Endodermal cell (in vitro differentiated cells): ENCODE results near the gene ZCCHC24. TPM values are rescaled to one million over a fixed set of nuclear protein-coding genes. Genes with fewer than 3 reads are reported as not detected.

Experiments
- DNase-seq: peaks from one replicate; pipeline ENCODE4 v3.0.0-alpha.2; 2017
- H3K27ac ChIP-seq: 2 replicates; pipeline ENCODE4 v1.5.1; 2013; ENCODE audit warnings: mild to moderate bottlenecking, low read depth, low read length, moderate library complexity
- H3K27me3 ChIP-seq: 2 replicates; pipeline ENCODE4 v1.6.1; 2013; ENCODE audit warnings: mild to moderate bottlenecking, low read length, moderate library complexity; ENCODE audit not compliant: insufficient read depth, control insufficient read depth, poor library complexity, severe bottlenecking
- H3K36me3 ChIP-seq: 2 replicates; pipeline ENCODE4 v1.7.0; 2013; ENCODE audit warnings: mild to moderate bottlenecking, low read length, moderate library complexity; ENCODE audit not compliant: control insufficient read depth, insufficient read depth
- H3K4me1 ChIP-seq: one replicate; pipeline ENCODE4 v1.7.0; 2013; ENCODE audit warnings: low read length; ENCODE audit not compliant: control insufficient read depth, insufficient read depth
- H3K4me3 ChIP-seq: 2 replicates; pipeline ENCODE4 v1.5.1; 2013; ENCODE audit warnings: mild to moderate bottlenecking, low read length, moderate library complexity
- H3K9ac ChIP-seq: 2 replicates; pipeline ENCODE4 v1.6.1; 2013; ENCODE audit warnings: mild to moderate bottlenecking, low read length, moderate library complexity; ENCODE audit not compliant: poor library complexity, severe bottlenecking; ENCODE audit errors: extremely low read depth
- H3K9me3 ChIP-seq: 2 replicates; pipeline ENCODE4 v1.6.1; 2013; ENCODE audit warnings: mild to moderate bottlenecking, low read length, moderate library complexity; ENCODE audit not compliant: control insufficient read depth
- H3K27ac Mint-ChIP-seq: 2 replicates; pipeline ENCODE4 v1.8.0; 2020; ENCODE audit warnings: mixed read lengths
- H3K27me3 Mint-ChIP-seq: 2 replicates; pipeline ENCODE4 v1.8.0; 2021; ENCODE audit warnings: mild to moderate bottlenecking, mixed read lengths; ENCODE audit not compliant: insufficient read depth
- H3K36me3 Mint-ChIP-seq: 2 replicates; pipeline ENCODE4 v1.8.0; 2020; ENCODE audit warnings: low read depth, mixed read lengths
- H3K4me1 Mint-ChIP-seq: 2 replicates; pipeline ENCODE4 v1.8.0; 2020; ENCODE audit warnings: mixed read lengths
- H3K4me3 Mint-ChIP-seq: 2 replicates; pipeline ENCODE4 v1.8.0; 2020; ENCODE audit warnings: mild to moderate bottlenecking, moderate library complexity, mixed read lengths
- H3K9me3 Mint-ChIP-seq: 2 replicates; pipeline ENCODE4 v1.8.0; 2020; ENCODE audit warnings: mild to moderate bottlenecking, mixed read lengths
- WGBS, 2 experiments: methylation state at CpG; one replicate each; pipeline versions ENCODE4 v1.1.5 to v1.1.7; 2013; ENCODE audit warnings: missing lambda C conversion rate in 2 of 2, mixed read lengths in 1 of 2; ENCODE audit not compliant: insufficient coverage in 1 of 2, insufficient read length in 1 of 2; 5-methylcytosine and 5-hydroxymethylcytosine counted together
- total RNA-seq, 2 donors: library from RNA; stranded (reverse); fragmentation: NEBNext Ultra II Directional in 1 of 2; extraction: Animal tissue kit (Norgen Biotek cat#: 25700) in 1 of 2; gene quantifications; 2 replicates in 1 of 2; 3 replicates in 1 of 2; pipeline ENCODE4 v1.2.1, GENCODE V29; 2021
- TF ChIP-seq, protein P1 (sequence below): fragments of 200-600 bp; sonication (generic); conservative IDR thresholded peaks from 2 replicates; pipeline ENCODE4 v1.5.0; 2021; ENCODE audit warnings: antibody characterized with exemption, mild to moderate bottlenecking

The ZCCHC24 gene
- total RNA-seq, 2 donors from 2014 or later: 7.6 to 10.7 TPM

DNA sequence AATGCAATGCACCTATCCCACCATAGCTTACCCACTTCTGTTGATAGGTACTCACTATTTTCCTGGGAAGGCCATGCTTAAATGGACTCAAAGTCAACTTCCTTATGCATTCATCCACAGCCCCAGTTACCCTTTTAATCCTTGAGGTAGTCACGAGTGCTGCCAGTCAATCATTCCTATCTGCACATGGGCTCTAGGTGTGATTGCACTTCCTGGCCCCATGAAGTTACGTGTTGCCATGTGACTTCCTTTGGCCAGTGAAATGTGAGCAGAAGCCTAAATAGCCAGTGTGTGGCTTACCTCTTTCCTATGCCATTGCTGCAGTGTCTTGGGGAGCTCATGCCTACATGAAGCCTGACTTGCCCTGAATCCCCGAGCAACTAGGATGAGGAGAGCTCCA, 43.4 kb upstream of the ZCCHC24 start:
- WGBS, 2 experiments: 96 to 100% methylated on average over 3 of the region's 3 CpGs
- no peak overlapping the region for H3K9ac ChIP-seq
- no peaks in the 10 kb centered on the region for H3K9me3 ChIP-seq
- H3K27me3 ChIP-seq: no peaks in the 10 kb centered on the region
- DNase-seq: peak; percentile 40
- Mint-ChIP-seq H3K4me1 (peaks cover 1% of the 10 kb centered on the region), H3K36me3 (no peaks in the 10 kb centered on the region), H3K4me3 (no peak overlapping the region), H3K9me3 (no peaks in the 10 kb centered on the region), H3K27ac (no peak overlapping the region), H3K27me3 (peaks cover under 1% of the 10 kb centered on the region)
- no peaks in the 10 kb centered on the region for H3K4me1 ChIP-seq
- no peak overlapping the region for H3K27ac ChIP-seq
- TF ChIP-seq, protein P1, sequence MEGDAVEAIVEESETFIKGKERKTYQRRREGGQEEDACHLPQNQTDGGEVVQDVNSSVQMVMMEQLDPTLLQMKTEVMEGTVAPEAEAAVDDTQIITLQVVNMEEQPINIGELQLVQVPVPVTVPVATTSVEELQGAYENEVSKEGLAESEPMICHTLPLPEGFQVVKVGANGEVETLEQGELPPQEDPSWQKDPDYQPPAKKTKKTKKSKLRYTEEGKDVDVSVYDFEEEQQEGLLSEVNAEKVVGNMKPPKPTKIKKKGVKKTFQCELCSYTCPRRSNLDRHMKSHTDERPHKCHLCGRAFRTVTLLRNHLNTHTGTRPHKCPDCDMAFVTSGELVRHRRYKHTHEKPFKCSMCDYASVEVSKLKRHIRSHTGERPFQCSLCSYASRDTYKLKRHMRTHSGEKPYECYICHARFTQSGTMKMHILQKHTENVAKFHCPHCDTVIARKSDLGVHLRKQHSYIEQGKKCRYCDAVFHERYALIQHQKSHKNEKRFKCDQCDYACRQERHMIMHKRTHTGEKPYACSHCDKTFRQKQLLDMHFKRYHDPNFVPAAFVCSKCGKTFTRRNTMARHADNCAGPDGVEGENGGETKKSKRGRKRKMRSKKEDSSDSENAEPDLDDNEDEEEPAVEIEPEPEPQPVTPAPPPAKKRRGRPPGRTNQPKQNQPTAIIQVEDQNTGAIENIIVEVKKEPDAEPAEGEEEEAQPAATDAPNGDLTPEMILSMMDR: no peak
- no peak overlapping the region for H3K4me3 ChIP-seq
- H3K36me3 ChIP-seq: no peaks in the 10 kb centered on the region

DNA sequence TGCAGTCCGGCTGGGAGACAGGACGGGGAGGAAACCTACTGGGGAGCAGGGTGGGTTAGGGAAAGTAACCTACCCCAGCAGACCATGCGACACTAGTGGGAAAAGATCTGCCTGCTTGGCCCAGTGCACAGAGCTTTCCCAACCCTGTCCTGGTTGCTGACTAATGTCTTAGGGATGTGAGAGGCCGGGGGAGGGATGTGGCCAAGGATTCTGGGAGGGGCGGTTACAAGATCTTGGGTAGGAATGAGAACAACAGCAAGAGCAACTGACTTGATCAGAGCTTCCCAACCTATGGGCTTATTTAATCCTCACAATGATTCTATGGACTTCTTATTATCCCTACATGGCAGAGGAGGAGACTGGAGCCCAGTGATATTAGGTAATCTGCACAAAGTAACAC, 42.9 kb upstream of the ZCCHC24 start:
- no peak overlapping the region for H3K9ac ChIP-seq
- H3K4me3 ChIP-seq: no peak overlapping the region
- no peak overlapping the region for H3K27ac ChIP-seq
- no peaks in the 10 kb centered on the region for H3K9me3 Mint-ChIP-seq
- no peaks in the 10 kb centered on the region for H3K36me3 Mint-ChIP-seq
- H3K4me3 Mint-ChIP-seq: no peak overlapping the region
- DNase-seq: peak; percentile 76
- H3K9me3 ChIP-seq: no peaks in the 10 kb centered on the region
- H3K36me3 ChIP-seq: no peaks in the 10 kb centered on the region
- no peaks in the 10 kb centered on the region for H3K27me3 Mint-ChIP-seq
- H3K27me3 ChIP-seq: no peaks in the 10 kb centered on the region
- H3K4me1 Mint-ChIP-seq: peaks cover 1% of the 10 kb centered on the region
- no peaks in the 10 kb centered on the region for H3K4me1 ChIP-seq
- 86 to 92% methylated on average over 4 to 5 of the region's 5 CpGs for WGBS, 2 experiments
- TF ChIP-seq, protein P1: no peak
- H3K27ac Mint-ChIP-seq: no peak overlapping the region

- H3K27ac Mint-ChIP-seq: no peak overlapping the region
- TF ChIP-seq, protein P1: peak; percentile 93
- peak; percentile 96 for DNase-seq
- H3K4me3 Mint-ChIP-seq: no peak overlapping the region
- H3K4me1 Mint-ChIP-seq: peaks cover 1% of the 10 kb centered on the region
- no peaks in the 10 kb centered on the region for H3K36me3 Mint-ChIP-seq
- no peak overlapping the region for H3K9ac ChIP-seq
- no peak overlapping the region for H3K4me3 ChIP-seq
- no peaks in the 10 kb centered on the region for H3K36me3 ChIP-seq
- no peaks in the 10 kb centered on the region for H3K27me3 Mint-ChIP-seq
- H3K27ac ChIP-seq: no peak overlapping the region
- H3K9me3 Mint-ChIP-seq: no peaks in the 10 kb centered on the region
- H3K27me3 ChIP-seq: no peaks in the 10 kb centered on the region
- H3K9me3 ChIP-seq: no peaks in the 10 kb centered on the region
- no peaks in the 10 kb centered on the region for H3K4me1 ChIP-seq
- WGBS, 2 experiments: 37 to 58% methylated on average over 4 to 10 of the region's 10 CpGs
These were observed 42.1 kb upstream of the ZCCHC24 start for GRCh38 chr10:79487296-79488194.
